ENCODE measurements around the gene B4GALT5.
"Not testable (repeated sequence)": the region's sequence is repeated elsewhere in the genome, so short reads cannot be mapped to it uniquely, and the experiment has no call there.

DNA sequence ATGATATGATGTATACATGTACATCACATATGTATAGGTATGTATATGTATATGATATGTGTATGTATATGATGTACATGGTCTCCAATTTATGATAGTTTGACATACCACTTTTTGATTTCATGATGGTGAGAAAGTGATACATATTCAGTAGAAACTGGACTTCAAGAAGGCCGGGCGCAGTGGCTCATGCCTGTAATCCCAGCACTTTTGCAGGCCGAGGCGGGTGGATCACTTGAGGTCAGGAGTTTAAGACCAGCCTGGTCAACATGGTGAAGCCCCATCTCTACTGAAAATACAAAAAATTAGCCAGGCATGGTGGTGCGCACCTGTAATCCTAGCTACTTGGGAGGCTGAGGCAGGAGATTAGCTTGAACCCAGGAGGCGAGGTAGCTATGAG, 10.1 kb upstream of the B4GALT5 start:
- TF ChIP-seq POLR2AphosphoS5 (IDR thresholded peaks at IDR 0.05; ENCODE audit: borderline replicate concordance, low read depth, low read length); EZH2 (IDR thresholded peaks at IDR 0.05); FOXP2 (optimal IDR thresholded peaks at IDR 0.05; ENCODE audit: control extremely low read depth, extremely low read length, insufficient read depth): not testable (repeated sequence)
